GM21360 (cell line): ENCODE measurements around the gene SLC25A29.
"Not testable (repeated sequence)": the region's sequence is repeated elsewhere in the genome, so short reads cannot be mapped to it uniquely, and the experiment has no call there.

Experiments
- ATAC-seq: cut with Tn5 transposase; IDR thresholded peaks from one replicate; pipeline ENCODE4 v1.9.1; 2021; ENCODE audit warnings: mild to moderate bottlenecking, moderate library complexity; ENCODE audit not compliant: unreplicated experiment

SLC25A29 gene

GRCh38 chr14:100313464-100314230, 7.4 kb upstream of the SLC25A29 start:
- no peak for ATAC-seq

- no peak for ATAC-seq
Measured at GRCh38 chr14:100312877-100313400, 6.7 kb upstream of the SLC25A29 start.

- not testable (repeated sequence) for ATAC-seq
Measured at GRCh38 chr14:100312110-100312876, 6.0 kb upstream of the SLC25A29 start.

- no peak for ATAC-seq
Measured at GRCh38 chr14:100309028-100309737, 2.9 kb upstream of the SLC25A29 start.

- not testable (repeated sequence) for ATAC-seq
Measured at GRCh38 chr14:100308427-100308792, 2.2 kb upstream of the SLC25A29 start.

GRCh38 chr14:100307766-100308426, 1.7 kb upstream of the SLC25A29 start:
- ATAC-seq, result no peak

- peak; percentile 5 for ATAC-seq
Measured at GRCh38 chr14:100306998-100307765, 938 bp upstream of the SLC25A29 start.

- no peak for ATAC-seq
Measured at GRCh38 chr14:100305324-100306100, 732 bp downstream of the SLC25A29 start.

- no peak for ATAC-seq
Measured at GRCh38 chr14:100304825-100305323, 1.4 kb downstream of the SLC25A29 start.

- ATAC-seq, result no peak
Measured at GRCh38 chr14:100303925-100304324, 2.3 kb downstream of the SLC25A29 start.

- ATAC-seq, result no peak
Measured at GRCh38 chr14:100303179-100303578, 3.1 kb downstream of the SLC25A29 start.

GRCh38 chr14:100302616-100303015, 3.6 kb downstream of the SLC25A29 start:
- ATAC-seq, result no peak

GRCh38 chr14:100299238-100299560, 7.0 kb downstream of the SLC25A29 start:
- ATAC-seq, result no peak

- ATAC-seq, result no peak
Measured at GRCh38 chr14:100298551-100299237, 7.5 kb downstream of the SLC25A29 start.

- ATAC-seq, result peak; percentile 83
Measured at GRCh38 chr14:100297320-100298300, 8.6 kb downstream of the SLC25A29 start.

GRCh38 chr14:100296729-100297128, 9.5 kb downstream of the SLC25A29 start:
- ATAC-seq, result not testable (repeated sequence)

- ATAC-seq, result no peak
Measured at GRCh38 chr14:100296106-100296651, 10.1 kb downstream of the SLC25A29 start.
